GM18951 (cell line): ENCODE measurements around the gene SMAP2.
A peak's percentile ranks its signal among the peaks of the same experiment; 100 is the strongest.

ENCODE experiments used
- POLR2A ChIP-seq: IDR thresholded peaks from 4 replicates; pipeline ENCODE4 v1.6.1; 2011; ENCODE audit warnings: mild to moderate bottlenecking; ENCODE audit not compliant: insufficient read length, insufficient read depth; ENCODE audit errors: extremely low read depth
- in situ Hi-C: fragments of 300-500 bp; cut with MboI; formaldehyde crosslinking; loops from one replicate; pipeline ENCODE4 v1.12.0; 2022; ENCODE audit warnings: low sequenced_read_pairs, mixed read lengths, inconsistent platforms; ENCODE audit not compliant: unreplicated experiment

The SMAP2 gene

GRCh38 chr1:40425198-40425597 is 51.7 kb downstream of the SMAP2 start:
- in situ Hi-C loops, result no loop called here

GRCh38 chr1:40431385-40431784 is 57.9 kb downstream of the SMAP2 start:
- in situ Hi-C loops, result no loop called here
- no peak for TF ChIP-seq POLR2A

More at GRCh38 chr1:40425198-40425597, 51.7 kb downstream of the SMAP2 start:
- no peak for TF ChIP-seq POLR2A

DNA sequence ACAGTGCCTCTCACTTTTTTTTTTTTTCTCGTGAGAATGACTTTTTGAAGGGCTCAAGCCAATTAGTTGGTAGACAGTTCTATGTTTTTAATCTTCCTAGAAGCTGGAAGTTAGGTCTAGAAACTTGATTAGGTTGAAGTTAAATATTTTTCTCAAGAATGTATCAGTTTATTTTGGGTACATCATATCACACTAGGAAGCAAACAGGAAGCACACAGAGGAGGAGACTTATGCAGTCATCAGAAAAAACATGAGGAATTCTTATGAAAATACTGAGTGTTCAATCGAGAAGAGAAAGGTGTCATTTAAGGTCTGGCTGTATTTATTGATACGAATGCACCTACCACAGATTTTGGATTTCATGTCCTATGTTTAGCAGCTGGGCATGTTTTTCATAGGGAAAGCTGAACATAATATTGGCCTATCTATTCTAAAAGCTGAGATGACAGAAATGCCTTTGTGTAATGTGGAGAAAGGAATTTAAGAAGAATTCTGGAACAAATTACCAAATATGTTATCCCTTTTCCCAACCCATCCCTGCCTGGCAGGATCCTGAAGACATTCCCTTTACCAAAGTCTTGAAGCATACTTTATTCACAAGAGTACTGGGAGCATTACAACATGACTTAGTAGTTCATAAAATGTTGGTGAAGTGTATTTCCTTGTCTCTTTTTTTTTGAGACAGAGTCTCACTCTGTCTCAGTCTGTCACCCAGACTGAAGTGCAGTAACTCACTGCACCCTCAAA is 59.3 kb downstream of the SMAP2 start:
- in situ Hi-C loops, result no loop called here

DNA sequence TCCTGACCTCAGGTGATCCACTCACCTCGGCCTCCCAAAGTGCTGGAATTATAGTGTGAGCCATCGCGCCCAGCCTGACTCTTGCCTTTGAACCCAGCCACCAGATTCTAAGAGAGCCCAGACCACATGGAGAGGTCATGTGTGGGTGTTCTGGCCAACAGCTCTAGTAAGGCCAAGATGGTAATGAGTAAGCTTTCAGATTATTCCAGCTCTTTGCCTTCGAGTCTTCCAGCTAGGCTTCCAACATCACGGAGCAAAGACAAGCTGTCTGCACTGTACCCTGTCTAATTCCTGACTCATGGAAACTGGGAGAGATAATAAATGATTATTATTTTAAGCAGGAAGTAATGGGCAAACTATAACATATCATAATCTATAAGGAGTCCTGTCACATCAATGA is 61.9 kb downstream of the SMAP2 start:
- no peak for TF ChIP-seq POLR2A
- in situ Hi-C loops, result no loop called here

More for the DNA sequence above, 59.3 kb downstream of the SMAP2 start:
- TF ChIP-seq POLR2A, result no peak

- in situ Hi-C loops, result no loop called here
- TF ChIP-seq POLR2A, result no peak
These were observed 62.3 kb downstream of the SMAP2 start for GRCh38 chr1:40435876-40436275.

DNA sequence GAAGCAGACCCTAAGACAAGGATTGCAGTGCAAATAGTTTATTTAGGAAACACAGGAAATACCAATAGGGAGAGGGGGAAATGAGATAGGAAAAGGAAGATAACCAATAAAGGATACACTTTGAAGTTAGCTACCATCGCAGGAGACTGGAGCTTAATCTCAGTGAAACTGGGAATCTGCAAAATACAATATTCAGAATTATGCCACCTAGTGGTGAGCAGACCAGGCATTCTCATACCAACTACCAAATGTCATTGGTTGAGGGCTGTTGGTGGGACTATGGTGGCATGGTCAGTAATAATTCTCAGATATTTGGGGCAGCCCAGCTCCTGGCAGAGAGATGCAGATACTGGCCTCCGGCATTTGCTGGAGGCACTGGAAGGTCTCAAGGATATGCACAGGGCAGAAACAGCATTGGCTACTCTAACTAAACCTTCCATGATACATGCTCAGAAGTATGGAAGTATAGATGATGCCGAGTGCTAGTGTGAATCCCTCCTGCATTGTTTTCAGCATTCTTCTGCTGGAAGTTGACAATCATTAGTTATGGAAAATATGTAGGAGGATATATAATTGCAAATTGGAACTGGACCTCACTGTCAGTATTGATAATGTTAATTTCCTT is 65.0 kb downstream of the SMAP2 start:
- in situ Hi-C loops, result no loop called here
- TF ChIP-seq POLR2A, result no peak

GRCh38 chr1:40439247-40439646 is 65.7 kb downstream of the SMAP2 start:
- in situ Hi-C loops, result no loop called here
- no peak for TF ChIP-seq POLR2A

- peak; percentile 75 for TF ChIP-seq POLR2A
- in situ Hi-C loops, result loop anchor here (10.0 kb wide), 1 partner anchor 55 kb away; the partner anchor contains the start of gene EXO5
These were observed 76.4 kb downstream of the SMAP2 start, which contains the start of gene ZFP69B for GRCh38 chr1:40449684-40450494. ZFP69B (plus strand) TSS chr1:40450476; CDS start chr1:40450962, 486 bp downstream.

DNA sequence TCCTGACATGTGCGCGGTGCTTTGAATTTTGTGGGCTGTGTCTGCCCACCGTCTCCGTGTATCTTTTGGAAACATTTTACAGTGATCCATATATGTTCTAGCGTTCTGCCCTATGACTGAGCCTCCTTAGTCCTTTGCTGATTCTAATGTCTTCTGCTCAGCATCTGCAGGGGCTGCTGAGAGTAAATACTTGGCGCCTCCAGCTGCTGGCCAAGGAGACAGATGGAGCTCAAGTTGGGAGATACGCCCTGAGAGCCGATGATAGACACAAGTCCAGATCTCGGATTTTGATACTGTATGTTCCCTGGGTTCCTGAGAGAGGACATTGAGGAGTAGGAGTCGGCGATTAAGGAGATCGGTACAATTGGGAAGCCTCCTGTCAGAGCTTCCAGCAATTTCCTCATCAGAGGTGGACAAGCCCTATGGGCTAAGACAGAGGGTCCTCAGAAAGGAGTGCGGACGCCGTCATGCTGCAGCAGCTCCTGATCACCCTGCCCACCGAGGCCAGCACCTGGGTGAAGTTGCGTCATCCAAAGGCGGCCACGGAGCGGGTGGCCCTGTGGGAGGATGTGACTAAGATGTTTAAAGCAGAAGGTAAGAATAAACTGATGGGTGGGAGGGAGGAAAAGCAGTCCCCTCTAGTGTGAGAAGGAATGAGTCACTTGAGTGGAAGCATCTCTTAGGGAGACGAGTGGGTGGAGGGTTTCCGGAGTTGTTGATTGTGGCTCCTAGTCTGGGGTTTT is 77.1 kb downstream of the SMAP2 start:
- no peak for TF ChIP-seq POLR2A
- in situ Hi-C loops, result loop anchor here (10.0 kb wide), 1 partner anchor 54 kb away; the partner anchor contains the start of gene EXO5

DNA sequence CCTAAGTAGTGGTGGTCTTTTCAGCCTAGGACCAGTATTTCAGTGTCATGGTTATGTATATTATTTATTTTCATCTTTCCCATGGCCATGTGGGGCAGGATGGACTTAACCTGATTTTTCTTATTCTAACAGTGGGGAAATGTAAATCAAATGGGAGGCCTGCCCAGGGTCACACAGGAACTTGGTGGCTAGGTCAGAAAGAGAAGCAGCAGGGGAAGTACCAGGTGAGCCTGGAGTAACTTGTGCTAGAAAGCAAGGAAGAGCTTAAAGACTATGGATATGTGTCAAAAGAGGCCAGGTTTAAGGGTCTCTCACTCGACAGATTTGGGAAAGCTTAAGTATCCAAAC is 77.7 kb downstream of the SMAP2 start:
- TF ChIP-seq POLR2A, result no peak
- in situ Hi-C loops, result loop anchor here (10.0 kb wide), 1 partner anchor 54 kb away; the partner anchor contains the start of gene EXO5

- TF ChIP-seq POLR2A, result no peak
- in situ Hi-C loops, result loop anchor here (10.0 kb wide), 1 partner anchor 50 kb away; the partner anchor contains the start of gene EXO5
These were observed 81.3 kb downstream of the SMAP2 start for GRCh38 chr1:40454873-40455272.

DNA sequence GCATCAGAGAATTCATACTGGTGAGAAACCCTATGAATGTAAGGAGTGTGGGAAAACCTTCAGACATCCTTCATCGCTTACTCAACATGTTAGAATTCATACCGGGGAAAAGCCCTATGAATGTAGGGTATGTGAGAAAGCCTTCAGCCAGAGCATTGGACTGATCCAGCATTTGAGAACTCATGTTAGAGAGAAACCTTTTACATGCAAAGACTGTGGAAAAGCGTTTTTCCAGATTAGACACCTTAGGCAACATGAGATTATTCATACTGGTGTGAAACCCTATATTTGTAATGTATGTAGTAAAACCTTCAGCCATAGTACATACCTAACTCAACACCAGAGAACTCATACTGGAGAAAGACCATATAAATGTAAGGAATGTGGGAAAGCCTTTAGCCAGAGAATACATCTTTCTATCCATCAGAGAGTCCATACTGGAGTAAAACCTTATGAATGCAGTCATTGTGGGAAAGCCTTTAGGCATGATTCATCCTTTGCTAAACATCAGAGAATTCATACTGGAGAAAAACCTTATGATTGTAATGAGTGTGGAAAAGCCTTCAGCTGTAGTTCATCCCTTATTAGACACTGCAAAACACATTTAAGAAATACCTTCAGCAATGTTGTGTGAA is 89.5 kb downstream of the SMAP2 start:
- TF ChIP-seq POLR2A, result no peak
- in situ Hi-C loops, result no loop called here
